ENCODE data around the gene VWA7. TPM values are rescaled to one million over a fixed set of nuclear protein-coding genes. Genes with fewer than 3 reads are reported as not detected.
A peak's percentile ranks its signal among the peaks of the same experiment; 100 is the strongest.
"Not testable (repeated sequence)": the region's sequence is repeated elsewhere in the genome, so short reads cannot be mapped to it uniquely, and the experiment has no call there.

Gene VWA7
- polyA plus RNA-seq (2011; rRNA removed): 0.10 and 0.32 TPM in 2 replicates
- 0.26 and 0.78 TPM in 2 replicates for polyA minus RNA-seq (2011; rRNA and poly(A)+ RNA removed)

GRCh38 chr6:31776989-31777666 lies at the start of gene VWA7:
Gene VWA7 (minus strand): TSS chr6:31777328. CDS start chr6:31776779, 549 bp downstream.
- Histone ChIP-seq H3K27me3 (ENCODE audit: control insufficient read depth, insufficient read depth, low read length) (no peaks in the 10 kb centered on the region), H3K4me3 (ENCODE audit: low read depth, low read length) (no peak within 1 kb of the TSS), H3K27ac (ENCODE audit: low read depth, low read length) (peak within 1 kb of the TSS; percentile 21), H3K9me3 (ENCODE audit: control insufficient read depth, insufficient read depth, low read length) (no peaks in the 10 kb centered on the region)
- TF ChIP-seq CTCF (IDR thresholded peaks at IDR 0.05; ENCODE audit: low read depth, low read length): no peak
- CTCF ChIA-PET: interaction anchor here (1.0 to 4.2 kb wide), 2 partner anchors 14 to 30 kb away, joined by 3 to 24 read pairs; partner anchors contain the start of gene LSM2
- POLR2A ChIA-PET: interaction anchor here (0.8 to 1.3 kb wide), 2 partner anchors 24 to 50 kb away, joined by 3 to 9 read pairs; partner anchors contain the start of gene HSPA1B
- no peak for DNase-seq (ENCODE audit: low read depth, low spot score)

- ChIA-PET POLR2A (interaction anchor here (0.5 to 2.3 kb wide), 37 partner anchors 8 to 281 kb away, joined by 3 to 53 read pairs (median 5); partner anchors contain the start of genes ABHD16A, ATP6V1G2, BAG6 and C6orf47), CTCF (interaction anchor here (1.2 kb wide), 1 partner anchor 57 kb away, joined by 3 read pairs; no protein-coding TSS in a partner anchor)
- Histone ChIP-seq H3K27me3 (ENCODE audit: control insufficient read depth, insufficient read depth, low read length) (no peaks in the 10 kb centered on the region), H3K4me3 (ENCODE audit: low read depth, low read length) (peak overlapping the region; percentile 55), H3K27ac (ENCODE audit: low read depth, low read length) (peak overlapping the region; percentile 90), H3K9me3 (ENCODE audit: control insufficient read depth, insufficient read depth, low read length) (no peaks in the 10 kb centered on the region)
- no peak for TF ChIP-seq CTCF (IDR thresholded peaks at IDR 0.05; ENCODE audit: low read depth, low read length)
- DNase-seq (ENCODE audit: low read depth, low spot score): no peak
Measured at GRCh38 chr6:31826793-31827285, 49.7 kb upstream of the VWA7 start.

GRCh38 chr6:31825553-31825952 lies 48.4 kb upstream of the VWA7 start:
- no peak for TF ChIP-seq CTCF (IDR thresholded peaks at IDR 0.05; ENCODE audit: low read depth, low read length)
- ChIA-PET CTCF (interaction anchor here (0.6 kb wide), 1 partner anchor 145 kb away, joined by 3 read pairs; the partner anchor contains the start of gene LY6G5C), POLR2A (no interaction called here)
- no peak for DNase-seq (ENCODE audit: low read depth, low spot score)
- Histone ChIP-seq H3K27ac (ENCODE audit: low read depth, low read length) (no peak overlapping the region), H3K27me3 (ENCODE audit: control insufficient read depth, insufficient read depth, low read length) (no peaks in the 10 kb centered on the region), H3K9me3 (ENCODE audit: control insufficient read depth, insufficient read depth, low read length) (no peaks in the 10 kb centered on the region), H3K4me3 (ENCODE audit: low read depth, low read length) (no peak overlapping the region)

GRCh38 chr6:31823592-31824196 lies 46.6 kb upstream of the VWA7 start:
- ChIA-PET CTCF (interaction anchor here (0.7 kb wide), 1 partner anchor 32 kb away, joined by 4 read pairs; no protein-coding TSS in a partner anchor), POLR2A (interaction anchor here (1.7 kb wide), 1 partner anchor 17 kb away, joined by 7 read pairs; the partner anchor contains the start of gene LSM2)
- not testable (repeated sequence) for DNase-seq (ENCODE audit: low read depth, low spot score); H3K9me3 ChIP-seq (ENCODE audit: control insufficient read depth, insufficient read depth, low read length); H3K27ac ChIP-seq (ENCODE audit: low read depth, low read length); H3K4me3 ChIP-seq (ENCODE audit: low read depth, low read length); H3K27me3 ChIP-seq (ENCODE audit: control insufficient read depth, insufficient read depth, low read length)

GRCh38 chr6:31822036-31822821 lies 45.1 kb upstream of the VWA7 start:
- H3K27ac ChIP-seq (ENCODE audit: low read depth, low read length): peak overlapping the region; percentile 91
- H3K27me3 ChIP-seq (ENCODE audit: control insufficient read depth, insufficient read depth, low read length): no peaks in the 10 kb centered on the region
- POLR2A ChIA-PET: interaction anchor here (1.3 to 1.7 kb wide), 3 partner anchors 16 to 55 kb away, joined by 3 to 7 read pairs (median 7); partner anchors contain the start of genes LSM2 and VARS1
- no peak for DNase-seq (ENCODE audit: low read depth, low spot score)
- CTCF ChIA-PET: interaction anchor here (0.5 kb wide), 1 partner anchor 87 kb away, joined by 5 read pairs; no protein-coding TSS in a partner anchor
- no peaks in the 10 kb centered on the region; the same call in 1 of the 2 replicates for H3K9me3 ChIP-seq (ENCODE audit: control insufficient read depth, insufficient read depth, low read length)
- H3K4me3 ChIP-seq (ENCODE audit: low read depth, low read length): peak overlapping the region; percentile 67
- no peak for TF ChIP-seq CTCF (IDR thresholded peaks at IDR 0.05; ENCODE audit: low read depth, low read length)
